ENCODE data around the gene RAB40C. TPM values are rescaled to one million over a fixed set of nuclear protein-coding genes. Genes with fewer than 3 reads are reported as not detected.

Gene RAB40C
- total RNA-seq, 1 donor from 2014 or later = 20.0 TPM

DNA sequence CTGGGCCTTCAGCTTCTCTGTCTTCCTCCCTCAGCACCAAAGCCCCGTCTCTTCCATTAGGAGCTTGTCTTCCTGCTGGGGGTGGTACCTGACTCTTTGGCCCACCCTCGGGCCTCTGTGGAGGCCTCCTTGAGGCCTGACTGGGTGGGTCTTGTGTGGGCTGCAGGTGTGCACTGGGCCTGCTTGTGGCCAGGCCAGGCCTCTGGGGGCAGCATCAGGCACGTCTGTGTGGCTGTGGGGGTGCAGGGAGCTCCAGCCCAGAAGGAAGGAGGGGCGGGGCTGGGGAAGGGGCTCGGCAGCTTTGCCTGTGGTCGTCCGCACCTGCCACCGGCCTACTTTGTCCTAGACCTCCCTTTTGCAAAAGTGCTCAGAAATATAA lies 13.1 kb upstream of the RAB40C start:
- DNase-seq (ENCODE audit: extremely low spot score, unreplicated experiment) = no peak
- H3K27ac Mint-ChIP-seq (ENCODE audit: unreplicated experiment) = no peak overlapping the region
- H3K9me3 Mint-ChIP-seq (ENCODE audit: unreplicated experiment) = no peaks in the 10 kb centered on the region
- TF ChIP-seq, protein P1, sequence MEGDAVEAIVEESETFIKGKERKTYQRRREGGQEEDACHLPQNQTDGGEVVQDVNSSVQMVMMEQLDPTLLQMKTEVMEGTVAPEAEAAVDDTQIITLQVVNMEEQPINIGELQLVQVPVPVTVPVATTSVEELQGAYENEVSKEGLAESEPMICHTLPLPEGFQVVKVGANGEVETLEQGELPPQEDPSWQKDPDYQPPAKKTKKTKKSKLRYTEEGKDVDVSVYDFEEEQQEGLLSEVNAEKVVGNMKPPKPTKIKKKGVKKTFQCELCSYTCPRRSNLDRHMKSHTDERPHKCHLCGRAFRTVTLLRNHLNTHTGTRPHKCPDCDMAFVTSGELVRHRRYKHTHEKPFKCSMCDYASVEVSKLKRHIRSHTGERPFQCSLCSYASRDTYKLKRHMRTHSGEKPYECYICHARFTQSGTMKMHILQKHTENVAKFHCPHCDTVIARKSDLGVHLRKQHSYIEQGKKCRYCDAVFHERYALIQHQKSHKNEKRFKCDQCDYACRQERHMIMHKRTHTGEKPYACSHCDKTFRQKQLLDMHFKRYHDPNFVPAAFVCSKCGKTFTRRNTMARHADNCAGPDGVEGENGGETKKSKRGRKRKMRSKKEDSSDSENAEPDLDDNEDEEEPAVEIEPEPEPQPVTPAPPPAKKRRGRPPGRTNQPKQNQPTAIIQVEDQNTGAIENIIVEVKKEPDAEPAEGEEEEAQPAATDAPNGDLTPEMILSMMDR (IDR thresholded peaks at IDR 0.05) = no peak
- H3K36me3 Mint-ChIP-seq (ENCODE audit: unreplicated experiment) = peaks cover 2% of the 10 kb centered on the region
- peaks cover 5% of the 10 kb centered on the region for H3K4me1 Mint-ChIP-seq (ENCODE audit: unreplicated experiment)
- H3K27me3 Mint-ChIP-seq (ENCODE audit: unreplicated experiment) = no peaks in the 10 kb centered on the region
- H3K4me3 Mint-ChIP-seq (ENCODE audit: unreplicated experiment) = no peak overlapping the region

DNA sequence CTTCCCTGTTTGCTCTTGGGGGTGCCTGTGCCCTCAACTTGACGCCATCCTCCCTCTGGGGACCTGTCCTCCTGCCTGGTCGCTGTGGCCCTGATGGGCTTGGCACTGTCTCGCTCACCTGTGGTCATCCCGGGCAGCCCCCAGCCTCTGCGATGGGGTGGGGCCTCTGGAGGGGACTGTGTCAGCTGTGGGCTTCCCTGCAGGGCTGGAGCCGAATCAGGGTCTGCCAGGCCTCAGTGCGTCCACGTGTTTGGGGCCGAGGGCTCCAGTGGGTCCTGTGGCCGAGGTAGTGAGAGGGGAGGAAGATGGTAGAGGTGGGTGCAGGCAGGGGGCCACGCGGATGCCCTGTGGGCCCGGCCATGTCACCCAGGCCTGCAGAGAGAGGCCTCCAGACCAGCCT lies 12.1 kb upstream of the RAB40C start:
- Mint-ChIP-seq H3K27ac (ENCODE audit: unreplicated experiment) (no peak overlapping the region), H3K27me3 (ENCODE audit: unreplicated experiment) (no peaks in the 10 kb centered on the region), H3K4me1 (ENCODE audit: unreplicated experiment) (peaks cover 5% of the 10 kb centered on the region), H3K36me3 (ENCODE audit: unreplicated experiment) (peaks cover 2% of the 10 kb centered on the region), H3K9me3 (ENCODE audit: unreplicated experiment) (no peaks in the 10 kb centered on the region), H3K4me3 (ENCODE audit: unreplicated experiment) (no peak overlapping the region)
- DNase-seq (ENCODE audit: extremely low spot score, unreplicated experiment) = no peak
- TF ChIP-seq, protein P1 (IDR thresholded peaks at IDR 0.05) = no peak

DNA sequence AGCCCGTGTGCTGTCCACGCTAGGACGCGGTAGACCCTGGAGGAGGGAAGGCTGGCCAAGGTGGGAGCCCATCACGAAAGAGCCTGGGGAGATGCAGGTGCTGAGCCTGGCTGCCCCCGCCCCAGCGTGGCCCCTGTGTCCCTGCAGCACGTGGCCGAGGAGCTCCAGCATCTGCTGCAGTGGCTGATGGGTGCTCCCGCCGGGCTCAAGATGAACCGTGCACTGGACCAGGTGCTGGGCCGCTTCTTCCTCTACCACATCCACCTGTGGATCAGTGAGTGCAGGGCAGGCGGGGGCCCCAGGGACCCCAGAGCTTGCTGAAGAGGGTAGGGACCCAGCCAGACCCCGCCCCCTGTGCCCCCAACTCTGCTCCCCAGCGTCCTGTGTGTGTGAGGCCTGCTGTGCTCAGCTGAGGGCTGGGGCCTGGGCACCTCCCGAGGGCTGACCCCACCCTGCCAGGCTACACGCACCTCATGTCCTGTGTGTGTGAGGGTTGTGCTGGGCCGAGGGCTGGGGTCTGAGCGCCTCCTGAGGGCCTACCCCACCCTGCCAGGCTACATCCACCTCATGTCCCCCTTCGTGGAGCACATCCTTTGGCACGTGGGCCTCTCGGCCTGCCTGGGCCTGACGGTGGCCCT lies 11.5 kb upstream of the RAB40C start:
- Mint-ChIP-seq H3K4me3 (ENCODE audit: unreplicated experiment) (no peak overlapping the region), H3K4me1 (ENCODE audit: unreplicated experiment) (peaks cover 5% of the 10 kb centered on the region), H3K9me3 (ENCODE audit: unreplicated experiment) (no peaks in the 10 kb centered on the region), H3K27ac (ENCODE audit: unreplicated experiment) (no peak overlapping the region), H3K36me3 (ENCODE audit: unreplicated experiment) (peaks cover 2% of the 10 kb centered on the region), H3K27me3 (ENCODE audit: unreplicated experiment) (no peaks in the 10 kb centered on the region)
- TF ChIP-seq, protein P1 (IDR thresholded peaks at IDR 0.05) = no peak
- DNase-seq (ENCODE audit: extremely low spot score, unreplicated experiment) = no peak

DNA sequence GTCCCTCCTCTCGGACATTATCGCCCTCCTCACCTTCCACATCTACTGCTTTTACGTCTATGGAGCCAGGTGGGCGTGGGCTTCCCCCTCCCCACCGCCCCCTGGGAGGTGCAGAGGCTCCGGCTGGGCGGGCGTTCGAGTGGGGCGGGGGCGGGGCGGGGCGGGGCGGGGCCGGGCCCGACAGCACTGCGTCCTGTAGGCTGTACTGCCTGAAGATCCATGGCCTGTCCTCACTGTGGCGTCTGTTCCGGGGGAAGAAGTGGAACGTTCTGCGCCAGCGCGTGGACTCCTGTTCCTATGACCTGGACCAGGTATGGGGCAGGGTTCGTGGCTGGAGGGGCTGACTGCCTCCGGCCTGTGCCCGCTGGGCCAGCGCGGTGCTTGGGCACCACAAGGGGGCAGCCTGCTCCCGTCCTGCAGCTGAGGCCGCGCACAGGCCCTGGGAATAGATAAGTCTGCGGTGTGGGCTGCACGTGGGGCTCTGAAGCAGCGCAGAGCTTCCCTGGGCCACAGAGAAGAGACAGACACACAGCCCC lies 10.9 kb upstream of the RAB40C start:
- H3K9me3 Mint-ChIP-seq (ENCODE audit: unreplicated experiment) = no peaks in the 10 kb centered on the region
- no peak for DNase-seq (ENCODE audit: extremely low spot score, unreplicated experiment)
- no peaks in the 10 kb centered on the region for H3K27me3 Mint-ChIP-seq (ENCODE audit: unreplicated experiment)
- H3K36me3 Mint-ChIP-seq (ENCODE audit: unreplicated experiment) = peaks cover 2% of the 10 kb centered on the region
- peaks cover 5% of the 10 kb centered on the region for H3K4me1 Mint-ChIP-seq (ENCODE audit: unreplicated experiment)
- no peak overlapping the region for H3K27ac Mint-ChIP-seq (ENCODE audit: unreplicated experiment)
- H3K4me3 Mint-ChIP-seq (ENCODE audit: unreplicated experiment) = no peak overlapping the region
- TF ChIP-seq, protein P1 (IDR thresholded peaks at IDR 0.05) = peak; percentile 64

DNA sequence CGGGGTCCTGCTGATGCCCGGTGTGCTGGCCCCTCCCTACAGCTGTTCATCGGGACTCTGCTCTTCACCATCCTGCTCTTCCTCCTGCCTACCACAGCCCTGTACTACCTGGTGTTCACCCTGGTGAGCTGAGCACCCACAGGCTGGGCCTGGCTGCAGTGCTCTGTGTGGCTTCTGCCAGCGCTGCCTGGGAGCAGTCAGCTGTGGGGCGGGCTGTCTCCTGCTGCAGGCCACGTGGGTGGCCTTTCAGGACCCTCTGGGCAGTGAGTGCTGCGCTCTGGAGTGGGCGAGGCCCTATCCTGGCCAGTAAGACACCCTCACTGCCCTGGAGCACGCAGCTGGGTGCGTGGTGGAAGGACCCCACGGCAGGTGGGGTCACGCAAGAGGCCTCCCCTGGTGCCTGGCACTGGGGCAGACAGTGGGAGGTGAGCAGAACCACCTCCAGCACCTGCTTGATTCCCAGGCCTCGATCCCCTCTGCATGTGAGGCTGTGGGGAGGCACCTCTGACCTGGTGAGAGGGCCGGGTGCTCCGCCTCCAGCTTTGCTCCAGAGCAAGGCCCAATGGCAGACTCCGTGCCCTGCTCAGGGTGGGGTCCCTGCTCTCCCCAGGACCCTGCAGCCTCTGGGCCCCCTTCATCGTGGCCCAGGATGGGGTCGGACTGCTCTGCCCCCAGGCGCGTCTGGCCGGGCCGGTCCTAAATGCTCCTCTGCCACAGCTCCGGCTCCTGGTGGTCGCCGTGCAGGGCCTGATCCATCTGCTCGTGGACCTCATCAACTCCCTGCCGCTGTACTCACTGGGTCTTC lies 9.5 kb upstream of the RAB40C start:
- H3K4me1 Mint-ChIP-seq (ENCODE audit: unreplicated experiment) = peaks cover 5% of the 10 kb centered on the region
- no peak overlapping the region for H3K27ac Mint-ChIP-seq (ENCODE audit: unreplicated experiment)
- no peak overlapping the region for H3K4me3 Mint-ChIP-seq (ENCODE audit: unreplicated experiment)
- DNase-seq (ENCODE audit: extremely low spot score, unreplicated experiment) = no peak
- no peaks in the 10 kb centered on the region for H3K27me3 Mint-ChIP-seq (ENCODE audit: unreplicated experiment)
- TF ChIP-seq, protein P1 (IDR thresholded peaks at IDR 0.05) = no peak
- no peaks in the 10 kb centered on the region for H3K9me3 Mint-ChIP-seq (ENCODE audit: unreplicated experiment)
- peaks cover 2% of the 10 kb centered on the region for H3K36me3 Mint-ChIP-seq (ENCODE audit: unreplicated experiment)
